Activated CD4-positive, alpha-beta T cell treated with anti-CD3 and anti-CD28 coated beads, Interleukin-2, amount 10 ng/mL, durations not matched to agents 24 days and 14 days (primary cell): ENCODE results near the gene ARL15. TPM values are rescaled to one million over a fixed set of nuclear protein-coding genes. Genes with fewer than 3 reads are reported as not detected.

Experiments used
- DNase-seq: peaks from one replicate; pipeline ENCODE4 v3.0.0; 2022
- H3K27ac Mint-ChIP-seq: one replicate; pipeline ENCODE4 v1.8.0; 2022; ENCODE audit warnings: mild to moderate bottlenecking, mixed read lengths
- H3K27me3 Mint-ChIP-seq: one replicate; pipeline ENCODE4 v1.8.0; 2022; ENCODE audit warnings: mixed read lengths
- H3K36me3 Mint-ChIP-seq: one replicate; pipeline ENCODE4 v1.8.0; 2022; ENCODE audit warnings: low read depth, mild to moderate bottlenecking, mixed read lengths
- H3K4me1 Mint-ChIP-seq: one replicate; pipeline ENCODE4 v1.8.0; 2021; ENCODE audit warnings: mixed read lengths
- H3K4me3 Mint-ChIP-seq: one replicate; pipeline ENCODE4 v1.8.0; 2022; ENCODE audit warnings: mild to moderate bottlenecking, moderate library complexity, mixed read lengths
- H3K9me3 Mint-ChIP-seq: one replicate; pipeline ENCODE4 v1.8.0; 2021; ENCODE audit warnings: mixed read lengths
- intact Hi-C: fragments of 100-400 bp; cut with micrococcal nuclease; formaldehyde crosslinking; loops from one replicate; pipeline ENCODE4 v1.15.1; 2023
- total RNA-seq: library from RNA; stranded (reverse); gene quantifications from 2 replicates; pipeline ENCODE4 v1.2.3, GENCODE V29; 2022

ARL15 gene
- total RNA-seq, 1 donor from 2014 or later: 7.4 TPM

DNA sequence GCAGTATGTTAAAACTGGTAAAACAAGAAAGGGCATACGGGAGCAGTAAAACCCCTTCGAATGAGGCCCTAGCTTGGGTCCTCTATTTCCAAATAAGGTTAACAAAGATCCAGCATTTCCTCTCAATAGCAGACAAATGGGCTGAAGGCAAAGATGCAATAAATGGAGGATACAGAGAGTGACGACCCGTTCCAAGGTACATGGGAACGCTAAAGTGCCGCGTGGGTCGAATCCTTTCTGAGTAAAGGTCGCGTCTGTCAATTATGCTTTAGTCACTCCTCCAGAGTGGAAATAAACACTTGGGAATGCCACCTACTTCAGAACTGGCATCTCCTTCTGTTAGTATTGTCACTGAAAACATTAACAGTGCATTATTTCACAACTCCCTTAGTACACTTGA lies 24.7 kb downstream of the ARL15 start:
- no peak overlapping the region for H3K4me3 Mint-ChIP-seq
- peaks cover 10% of the 10 kb centered on the region for H3K9me3 Mint-ChIP-seq
- no peaks in the 10 kb centered on the region for H3K27me3 Mint-ChIP-seq
- H3K4me1 Mint-ChIP-seq: no peaks in the 10 kb centered on the region
- H3K36me3 Mint-ChIP-seq: no peaks in the 10 kb centered on the region
- DNase-seq: no peak
- no peak overlapping the region for H3K27ac Mint-ChIP-seq
- intact Hi-C loops: no loop called here

DNA sequence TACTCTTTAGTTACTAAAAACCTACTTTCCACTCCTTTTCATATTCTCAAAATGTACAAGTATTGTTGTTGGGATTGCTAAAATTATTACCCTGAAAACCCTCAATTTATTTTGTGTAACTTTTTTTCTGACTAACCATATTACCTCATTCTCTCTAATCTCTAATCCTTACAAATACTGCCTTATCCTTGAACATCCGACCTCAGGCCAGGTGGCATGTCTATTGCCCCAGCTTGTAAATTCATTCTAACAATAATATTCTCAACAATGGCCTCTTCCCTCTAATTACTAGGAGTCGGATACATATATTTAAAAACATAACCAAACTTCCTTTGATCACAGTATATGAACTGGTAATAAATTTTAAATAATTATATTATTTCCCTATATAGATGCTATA lies 25.8 kb downstream of the ARL15 start:
- no peaks in the 10 kb centered on the region for H3K4me1 Mint-ChIP-seq
- H3K9me3 Mint-ChIP-seq: peaks cover 14% of the 10 kb centered on the region
- no peaks in the 10 kb centered on the region for H3K27me3 Mint-ChIP-seq
- intact Hi-C loops: no loop called here
- DNase-seq: no peak
- H3K4me3 Mint-ChIP-seq: no peak overlapping the region
- H3K27ac Mint-ChIP-seq: no peak overlapping the region
- peaks cover 3% of the 10 kb centered on the region for H3K36me3 Mint-ChIP-seq

DNA sequence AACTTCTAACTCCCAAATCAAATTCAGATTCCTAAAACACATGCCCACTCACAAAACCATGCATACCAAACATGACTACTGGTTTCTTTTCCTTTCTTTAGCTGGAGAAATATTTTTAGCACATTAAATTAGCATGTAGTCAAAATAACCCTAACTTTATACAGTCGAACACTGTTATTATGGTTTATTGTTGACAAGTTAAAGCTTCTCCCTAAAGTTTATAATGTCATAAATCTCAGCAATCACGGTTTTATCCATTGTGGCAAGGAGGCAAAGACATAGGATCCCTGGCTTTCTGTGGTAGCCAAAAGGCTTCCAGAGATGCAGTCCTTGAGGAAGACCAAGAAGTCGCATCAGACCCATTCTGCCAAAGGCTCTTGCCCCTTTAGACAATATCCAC lies 27.5 kb downstream of the ARL15 start:
- H3K27ac Mint-ChIP-seq: no peak overlapping the region
- intact Hi-C loops: no loop called here

DNA sequence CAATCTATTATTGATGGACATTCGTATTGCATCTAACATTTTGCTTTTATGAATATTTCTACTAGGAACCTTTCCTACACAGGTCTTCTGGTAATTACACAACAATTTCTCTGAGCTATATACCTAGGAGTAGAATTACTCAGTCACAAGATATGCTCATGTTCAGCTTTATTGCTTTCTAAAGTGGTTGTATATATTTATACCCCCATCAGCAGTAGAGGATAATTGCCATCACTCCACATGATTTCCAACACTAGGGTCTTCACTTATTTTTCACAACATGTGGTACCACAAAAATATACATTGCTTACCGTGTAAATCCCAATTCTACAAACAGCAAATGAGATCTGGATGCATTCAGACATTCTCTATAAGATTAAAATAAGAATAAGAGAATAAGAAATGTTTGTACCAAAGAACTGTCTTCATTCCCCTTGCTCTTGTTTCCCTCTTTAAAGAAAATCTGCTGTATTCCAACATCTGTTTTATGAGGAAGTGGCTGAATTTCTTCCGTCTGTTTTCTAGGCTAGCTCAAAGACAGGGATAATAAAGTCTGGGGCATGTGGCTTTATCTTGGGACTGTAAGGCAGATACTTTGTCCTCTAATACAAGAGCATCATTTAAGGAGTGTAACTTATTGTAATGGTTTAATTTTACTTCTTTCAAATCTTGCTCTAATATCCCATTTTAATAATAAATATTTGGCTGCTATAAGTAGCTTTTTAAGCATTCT lies 28.2 kb downstream of the ARL15 start:
- Mint-ChIP-seq H3K27me3 (no peaks in the 10 kb centered on the region), H3K4me3 (no peak overlapping the region), H3K36me3 (peaks cover 3% of the 10 kb centered on the region), H3K27ac (no peak overlapping the region), H3K9me3 (peaks cover 12% of the 10 kb centered on the region), H3K4me1 (no peaks in the 10 kb centered on the region)
- no peak for DNase-seq
- intact Hi-C loops: no loop called here

More for the DNA sequence above, 27.5 kb downstream of the ARL15 start:
- Mint-ChIP-seq H3K27me3 (no peaks in the 10 kb centered on the region), H3K36me3 (peaks cover 3% of the 10 kb centered on the region), H3K9me3 (peaks cover 14% of the 10 kb centered on the region), H3K4me1 (no peaks in the 10 kb centered on the region), H3K4me3 (no peak overlapping the region)
- DNase-seq: no peak

DNA sequence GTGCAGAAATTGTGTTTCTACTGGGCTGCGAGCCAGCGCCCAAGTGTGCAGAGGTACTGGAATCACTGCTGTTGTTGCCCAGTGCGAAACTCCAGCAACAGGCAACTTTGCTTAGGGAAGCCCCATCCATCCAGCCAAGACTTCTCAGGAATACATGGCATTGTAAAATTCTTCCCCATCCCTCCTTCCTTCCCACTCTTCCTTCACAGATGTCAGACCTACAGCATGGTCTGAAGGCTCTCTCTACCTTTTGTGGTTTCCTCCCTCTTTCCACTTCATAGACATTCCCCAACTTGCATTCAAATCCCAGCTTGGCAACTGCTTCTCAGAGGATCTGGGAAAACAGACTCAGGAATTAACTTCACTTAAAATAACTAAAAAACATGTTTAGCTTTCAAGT lies 30.4 kb downstream of the ARL15 start:
- no peak for DNase-seq
- intact Hi-C loops: no loop called here
- no peak overlapping the region for H3K27ac Mint-ChIP-seq
- peaks cover 3% of the 10 kb centered on the region for H3K36me3 Mint-ChIP-seq
- no peaks in the 10 kb centered on the region for H3K27me3 Mint-ChIP-seq
- H3K9me3 Mint-ChIP-seq: peaks cover 7% of the 10 kb centered on the region
- H3K4me1 Mint-ChIP-seq: no peaks in the 10 kb centered on the region
- H3K4me3 Mint-ChIP-seq: no peak overlapping the region

DNA sequence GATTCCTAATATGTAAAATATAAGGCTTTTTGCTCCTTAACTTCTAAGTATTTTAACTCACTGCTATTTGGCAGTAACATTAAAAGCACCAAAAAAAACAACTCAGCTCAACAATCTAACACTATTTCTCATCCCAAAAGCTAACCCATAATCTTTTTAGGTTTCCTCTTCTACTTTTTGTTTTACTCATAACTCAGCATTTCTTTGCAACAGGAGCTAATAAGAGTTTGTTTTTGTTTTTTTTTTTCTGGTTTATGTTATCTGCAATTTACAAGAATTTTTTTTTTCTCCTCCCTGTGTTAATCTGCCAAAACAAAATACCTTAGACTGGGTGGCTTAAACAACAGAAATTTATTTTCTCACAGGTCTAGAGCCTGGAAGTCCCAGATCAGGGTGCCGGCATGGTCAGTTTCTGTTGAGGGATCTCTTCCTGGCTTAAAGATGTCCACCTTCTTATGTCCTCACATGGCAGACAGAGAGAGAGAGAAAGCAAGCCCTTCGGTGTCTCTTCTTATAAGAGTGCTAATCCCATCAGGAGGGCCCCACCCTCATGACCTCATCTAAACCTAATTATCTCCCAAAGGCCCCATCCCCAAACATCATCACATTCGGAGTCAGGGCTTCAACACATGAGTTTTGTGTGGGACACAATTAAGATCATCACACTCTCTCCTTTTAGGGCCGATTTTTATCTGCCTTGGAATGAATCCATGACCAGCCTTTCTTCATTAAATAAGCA lies 31.2 kb downstream of the ARL15 start:
- intact Hi-C loops: no loop called here
- H3K4me1 Mint-ChIP-seq: no peaks in the 10 kb centered on the region
- DNase-seq: no peak
- peaks cover 3% of the 10 kb centered on the region for H3K36me3 Mint-ChIP-seq
- H3K27ac Mint-ChIP-seq: no peak overlapping the region
- peaks cover 7% of the 10 kb centered on the region for H3K9me3 Mint-ChIP-seq
- no peaks in the 10 kb centered on the region for H3K27me3 Mint-ChIP-seq
- no peak overlapping the region for H3K4me3 Mint-ChIP-seq

DNA sequence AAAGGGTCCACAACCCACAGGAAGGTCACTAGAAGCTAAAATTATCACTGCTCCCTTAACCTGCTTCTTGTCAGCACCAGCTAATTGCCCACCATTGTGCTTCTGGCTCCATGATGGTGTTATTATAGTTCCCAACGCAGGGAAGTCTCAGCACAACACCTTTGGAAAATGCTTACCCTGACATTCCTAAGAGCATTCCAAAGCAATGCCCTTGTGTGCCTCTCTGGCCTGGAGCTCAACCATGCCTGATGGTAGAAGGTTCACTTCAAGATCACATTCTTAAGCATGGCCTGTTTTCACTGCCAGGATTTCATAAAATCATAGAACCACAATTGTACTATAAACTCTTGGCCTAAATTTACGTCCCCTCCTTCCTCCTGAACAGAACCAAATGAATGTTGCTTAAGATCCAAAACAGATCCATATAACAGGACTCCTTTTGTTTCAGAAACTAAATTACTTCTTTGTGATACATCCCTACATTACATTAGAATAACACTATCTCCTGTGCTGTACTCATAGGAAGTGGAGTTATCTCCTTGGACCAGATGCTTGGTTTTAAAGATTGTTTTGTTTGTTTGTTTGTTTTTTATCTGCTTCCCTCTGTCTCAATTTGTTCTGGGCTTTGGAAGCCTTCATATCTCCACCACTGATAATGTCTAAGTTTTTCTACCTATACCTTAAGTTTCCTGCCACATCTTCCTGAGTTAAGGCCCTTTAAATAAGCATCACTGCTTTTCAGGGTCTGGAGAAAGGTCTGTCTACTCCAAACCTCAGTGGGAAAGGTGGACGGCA lies 32.1 kb downstream of the ARL15 start:
- intact Hi-C loops: no loop called here
- H3K9me3 Mint-ChIP-seq: peaks cover 7% of the 10 kb centered on the region
- H3K4me3 Mint-ChIP-seq: no peak overlapping the region
- H3K27me3 Mint-ChIP-seq: no peaks in the 10 kb centered on the region
- DNase-seq: no peak
- H3K36me3 Mint-ChIP-seq: peaks cover 3% of the 10 kb centered on the region
- H3K27ac Mint-ChIP-seq: no peak overlapping the region
- H3K4me1 Mint-ChIP-seq: no peaks in the 10 kb centered on the region

DNA sequence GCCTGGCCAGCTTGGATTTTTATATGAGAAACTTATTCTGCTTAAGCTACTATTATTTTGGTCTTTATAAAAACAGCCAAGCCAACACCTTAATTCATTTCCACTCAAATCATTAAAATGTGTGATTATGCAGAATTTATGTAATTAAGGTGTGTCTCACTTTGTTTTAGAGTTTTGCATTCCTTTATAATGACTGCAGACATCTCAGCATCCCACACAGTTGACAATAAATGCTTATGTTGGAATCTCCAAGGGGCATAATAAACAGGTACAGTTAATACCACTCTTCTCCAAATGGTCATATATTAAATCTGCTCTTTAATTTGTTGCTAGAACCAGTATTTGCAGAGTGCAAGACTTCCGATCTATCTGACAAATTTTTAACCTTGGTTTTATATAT lies 34.3 kb downstream of the ARL15 start:
- H3K27ac Mint-ChIP-seq: no peak overlapping the region
- no peaks in the 10 kb centered on the region for H3K4me1 Mint-ChIP-seq
- H3K36me3 Mint-ChIP-seq: peaks cover 3% of the 10 kb centered on the region
- no peak overlapping the region for H3K4me3 Mint-ChIP-seq
- no peaks in the 10 kb centered on the region for H3K27me3 Mint-ChIP-seq
- intact Hi-C loops: no loop called here
- peaks cover 4% of the 10 kb centered on the region for H3K9me3 Mint-ChIP-seq
- no peak for DNase-seq

DNA sequence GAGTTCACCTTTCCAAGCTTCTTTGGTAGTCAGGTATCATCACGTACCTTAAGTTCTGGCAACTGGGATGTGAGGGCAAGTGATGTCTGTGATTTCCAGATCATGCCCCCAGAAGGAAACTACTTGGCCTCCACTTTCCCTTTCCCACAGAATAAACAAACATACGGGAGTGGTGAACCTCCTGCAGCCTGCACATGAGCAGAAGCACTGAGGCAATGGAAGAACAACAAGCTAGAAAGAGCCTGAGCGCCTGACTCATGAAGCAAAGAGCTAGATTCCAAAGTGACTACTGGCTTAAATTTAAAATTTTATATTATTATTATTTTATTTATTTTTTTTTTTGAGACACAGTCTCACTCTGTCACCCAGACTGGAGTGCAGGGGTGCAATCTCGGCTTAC lies 35.0 kb downstream of the ARL15 start:
- intact Hi-C loops: no loop called here
- Mint-ChIP-seq H3K4me1 (no peaks in the 10 kb centered on the region), H3K9me3 (peaks cover 4% of the 10 kb centered on the region)

DNA sequence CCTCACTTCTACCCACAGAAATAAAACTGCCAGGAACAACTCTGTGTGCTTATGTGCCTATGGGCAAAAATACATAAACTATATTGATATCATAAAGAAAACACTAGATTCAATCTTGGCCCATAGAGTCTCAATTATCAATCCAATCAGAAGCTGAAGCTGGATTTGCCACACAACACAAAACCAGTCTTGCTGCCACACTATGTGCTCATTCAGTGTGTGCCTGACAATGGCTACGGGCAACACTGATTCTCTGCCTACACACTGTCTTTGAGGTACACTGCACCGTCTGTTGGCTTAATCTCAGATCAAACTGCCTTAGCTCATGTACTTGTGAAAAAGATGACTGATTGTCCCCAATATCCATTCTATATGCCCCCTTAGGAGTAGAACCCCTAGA lies 35.4 kb downstream of the ARL15 start:
- Mint-ChIP-seq H3K4me1 (no peaks in the 10 kb centered on the region), H3K27me3 (no peaks in the 10 kb centered on the region), H3K36me3 (peaks cover under 1% of the 10 kb centered on the region), H3K9me3 (peaks cover under 1% of the 10 kb centered on the region), H3K27ac (no peak overlapping the region), H3K4me3 (no peak overlapping the region)
- intact Hi-C loops: no loop called here
- DNase-seq: no peak

More for the DNA sequence above, 35.0 kb downstream of the ARL15 start:
- H3K4me3 Mint-ChIP-seq: no peak overlapping the region
- DNase-seq: no peak
- H3K27me3 Mint-ChIP-seq: no peaks in the 10 kb centered on the region
- peaks cover 3% of the 10 kb centered on the region for H3K36me3 Mint-ChIP-seq
- no peak overlapping the region for H3K27ac Mint-ChIP-seq

DNA sequence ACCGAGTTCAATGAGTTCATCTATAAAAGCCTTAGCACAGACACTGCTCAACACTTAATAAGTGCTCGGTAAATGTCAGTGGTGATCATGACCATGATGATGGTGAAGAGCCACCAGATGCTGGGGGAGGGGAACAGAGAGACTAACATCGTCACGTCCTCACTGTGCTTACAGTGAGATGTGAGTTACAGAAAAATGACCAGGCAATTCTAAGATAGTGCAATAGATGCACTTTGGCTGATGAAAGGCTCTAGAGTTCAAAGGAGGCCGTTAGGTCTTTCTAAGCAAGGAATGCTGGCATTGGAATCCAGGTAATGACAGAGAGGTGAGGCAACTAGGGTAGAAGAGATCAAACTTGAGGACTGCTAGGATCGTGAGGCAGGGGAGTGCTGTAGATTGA lies 36.7 kb downstream of the ARL15 start:
- no peak overlapping the region for H3K27ac Mint-ChIP-seq
- no peaks in the 10 kb centered on the region for H3K4me1 Mint-ChIP-seq
- no peak for DNase-seq

DNA sequence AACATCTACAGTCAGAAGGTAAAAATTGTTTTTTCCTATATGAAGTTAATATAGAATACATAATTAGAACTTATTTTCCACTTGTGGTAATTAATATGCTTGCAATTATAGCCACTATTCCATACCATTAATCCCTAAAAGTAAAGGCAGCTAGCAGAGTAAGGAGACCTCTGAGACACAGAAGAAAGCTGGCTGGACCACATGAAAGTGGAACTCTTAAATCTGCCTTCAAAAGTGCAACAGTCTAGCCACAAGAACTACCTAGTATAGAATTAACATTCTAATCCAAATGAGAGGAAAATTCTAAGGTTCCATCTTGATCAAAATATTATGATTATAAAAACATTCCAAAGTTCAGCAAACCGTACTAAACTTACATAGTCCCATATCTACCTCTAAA lies 37.6 kb downstream of the ARL15 start:
- Mint-ChIP-seq H3K4me1 (no peaks in the 10 kb centered on the region), H3K27me3 (no peaks in the 10 kb centered on the region), H3K9me3 (no peaks in the 10 kb centered on the region), H3K4me3 (no peak overlapping the region), H3K27ac (no peak overlapping the region), H3K36me3 (no peaks in the 10 kb centered on the region)
- no peak for DNase-seq
- intact Hi-C loops: no loop called here

More for the DNA sequence above, 36.7 kb downstream of the ARL15 start:
- Mint-ChIP-seq H3K4me3 (no peak overlapping the region), H3K36me3 (no peaks in the 10 kb centered on the region), H3K27me3 (no peaks in the 10 kb centered on the region), H3K9me3 (no peaks in the 10 kb centered on the region)
- intact Hi-C loops: no loop called here

DNA sequence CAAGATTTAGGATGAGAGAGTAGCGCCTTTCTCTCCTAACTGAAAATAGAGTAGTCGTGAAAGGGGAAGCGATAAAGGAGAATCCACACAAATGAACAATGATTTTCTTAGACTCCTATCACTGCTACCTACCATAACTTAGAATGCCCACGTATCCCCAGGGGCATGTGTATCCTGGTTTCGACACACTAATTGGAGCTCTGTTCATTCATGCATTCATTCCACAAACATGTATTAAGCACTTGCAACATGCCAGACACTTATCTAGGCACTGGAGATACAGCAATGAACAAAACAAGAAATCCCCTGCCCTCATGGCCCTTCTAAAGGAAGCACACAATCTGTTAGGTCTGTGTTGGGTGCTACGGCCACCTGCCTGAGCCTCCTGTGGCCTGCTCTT lies 40.0 kb downstream of the ARL15 start:
- Mint-ChIP-seq H3K4me1 (no peaks in the 10 kb centered on the region), H3K9me3 (no peaks in the 10 kb centered on the region), H3K27me3 (no peaks in the 10 kb centered on the region), H3K36me3 (no peaks in the 10 kb centered on the region), H3K4me3 (no peak overlapping the region), H3K27ac (no peak overlapping the region)
- intact Hi-C loops: no loop called here
- no peak for DNase-seq

DNA sequence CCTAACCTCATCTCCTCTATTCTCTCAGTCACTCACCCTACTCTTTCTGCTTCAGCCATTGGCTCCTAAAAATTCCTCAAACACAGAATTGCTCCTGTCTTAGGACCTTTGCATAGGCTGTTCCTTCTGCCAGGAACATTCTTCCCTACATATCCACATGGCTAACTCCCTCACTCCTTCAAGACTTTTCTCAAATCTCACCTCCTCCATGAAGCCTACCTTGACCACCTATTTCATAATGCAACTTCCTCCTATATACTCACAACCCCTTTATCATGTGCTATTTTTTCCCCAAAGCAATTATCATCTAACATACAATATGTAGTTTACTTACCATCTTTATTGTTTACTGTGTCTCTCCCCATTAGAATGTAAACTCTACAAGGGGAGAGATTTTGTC lies 45.8 kb downstream of the ARL15 start:
- Mint-ChIP-seq H3K4me1 (no peaks in the 10 kb centered on the region), H3K36me3 (no peaks in the 10 kb centered on the region), H3K27me3 (no peaks in the 10 kb centered on the region), H3K9me3 (peaks cover 5% of the 10 kb centered on the region), H3K27ac (no peak overlapping the region), H3K4me3 (no peak overlapping the region)
- DNase-seq: no peak
- intact Hi-C loops: no loop called here
